Measurements from ENCODE around the gene FLII. TPM values are rescaled to one million over a fixed set of nuclear protein-coding genes. Genes with fewer than 3 reads are reported as not detected.
"Not testable (repeated sequence)": the region's sequence is repeated elsewhere in the genome, so short reads cannot be mapped to it uniquely, and the experiment has no call there.

FLII gene
- total RNA-seq, 1 experiment from 2014 or later, result 343 TPM

DNA sequence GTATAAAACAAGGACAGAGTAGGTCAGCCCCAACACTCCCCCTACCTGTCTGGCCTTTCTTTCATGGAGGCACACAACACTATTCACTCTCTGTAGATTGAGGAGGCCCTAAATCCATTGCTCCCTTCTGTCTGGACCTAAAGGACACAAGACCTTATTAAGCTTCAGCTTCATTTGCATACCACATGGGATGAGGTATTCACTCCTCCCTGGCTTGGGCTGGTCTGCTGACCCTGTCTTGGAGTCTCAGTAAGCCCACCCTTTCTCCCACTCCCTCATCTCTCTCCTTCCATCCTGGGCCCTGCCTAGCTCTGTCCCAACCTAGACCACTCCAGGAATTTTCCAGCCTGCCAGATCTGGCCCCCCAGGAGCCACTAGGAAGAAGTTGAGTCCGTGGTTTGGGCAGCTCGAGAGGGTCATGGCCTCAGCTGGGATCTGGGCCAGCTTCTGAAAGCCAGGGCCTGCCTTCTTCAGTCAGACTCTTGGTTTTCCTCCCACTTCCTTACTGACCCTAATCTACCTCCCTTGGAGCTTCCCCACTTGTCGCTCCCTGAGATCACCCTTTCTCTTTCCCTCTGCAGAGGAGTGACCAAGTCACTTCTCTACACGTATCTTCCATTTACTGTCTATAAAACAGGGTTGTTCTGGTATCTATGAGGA, 39.7 kb downstream of the FLII start:
- Mint-ChIP-seq H3K4me3 (ENCODE audit: unreplicated experiment) (no peak overlapping the region), H3K4me1 (ENCODE audit: low read depth, unreplicated experiment) (no peaks in the 10 kb centered on the region), H3K27me3 (ENCODE audit: insufficient read depth, unreplicated experiment) (no peaks in the 10 kb centered on the region), H3K36me3 (ENCODE audit: insufficient read depth, unreplicated experiment) (no peaks in the 10 kb centered on the region), H3K9me3 (ENCODE audit: unreplicated experiment) (no peaks in the 10 kb centered on the region), H3K27ac (ENCODE audit: unreplicated experiment) (no peak overlapping the region)
- TF ChIP-seq, protein P1, sequence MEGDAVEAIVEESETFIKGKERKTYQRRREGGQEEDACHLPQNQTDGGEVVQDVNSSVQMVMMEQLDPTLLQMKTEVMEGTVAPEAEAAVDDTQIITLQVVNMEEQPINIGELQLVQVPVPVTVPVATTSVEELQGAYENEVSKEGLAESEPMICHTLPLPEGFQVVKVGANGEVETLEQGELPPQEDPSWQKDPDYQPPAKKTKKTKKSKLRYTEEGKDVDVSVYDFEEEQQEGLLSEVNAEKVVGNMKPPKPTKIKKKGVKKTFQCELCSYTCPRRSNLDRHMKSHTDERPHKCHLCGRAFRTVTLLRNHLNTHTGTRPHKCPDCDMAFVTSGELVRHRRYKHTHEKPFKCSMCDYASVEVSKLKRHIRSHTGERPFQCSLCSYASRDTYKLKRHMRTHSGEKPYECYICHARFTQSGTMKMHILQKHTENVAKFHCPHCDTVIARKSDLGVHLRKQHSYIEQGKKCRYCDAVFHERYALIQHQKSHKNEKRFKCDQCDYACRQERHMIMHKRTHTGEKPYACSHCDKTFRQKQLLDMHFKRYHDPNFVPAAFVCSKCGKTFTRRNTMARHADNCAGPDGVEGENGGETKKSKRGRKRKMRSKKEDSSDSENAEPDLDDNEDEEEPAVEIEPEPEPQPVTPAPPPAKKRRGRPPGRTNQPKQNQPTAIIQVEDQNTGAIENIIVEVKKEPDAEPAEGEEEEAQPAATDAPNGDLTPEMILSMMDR (IDR thresholded peaks at IDR 0.05; ENCODE audit: insufficient read depth in 1 of 2, low read depth in 1 of 2, low read length in 1 of 2, severe bottlenecking in 1 of 2, unreplicated experiment in 1 of 2), result no peak
- intact Hi-C loops (cut with micrococcal nuclease; ENCODE audit: unreplicated experiment), result no loop called here
- no TSS peak for BruUV-seq (replicated peaks)
- Histone ChIP-seq H3K36me3 (ENCODE audit: control insufficient read depth, insufficient read depth, low read length) (no peaks in the 10 kb centered on the region), H3K4me3 (ENCODE audit: low read depth, low read length) (no peak overlapping the region), H3K9me3 (no peaks in the 10 kb centered on the region), H3K27me3 (replicated peaks; ENCODE audit: control insufficient read depth, insufficient read depth, low read length) (no peaks in the 10 kb centered on the region), H3K4me1 (no peaks in the 10 kb centered on the region)
- no peak for DNase-seq
- POLR2A ChIA-PET, result no interaction called here
- CTCF ChIA-PET, result interaction anchor here (1.0 to 1.3 kb wide), 2 partner anchors 16 to 76 kb away, joined by 3 read pairs; no protein-coding TSS in a partner anchor

GRCh38 chr17:18217412-18218015, 41.0 kb downstream of the FLII start:
- intact Hi-C loops (cut with micrococcal nuclease; ENCODE audit: unreplicated experiment), result no loop called here

GRCh38 chr17:18216906-18217305, 41.6 kb downstream of the FLII start:
- H3K4me3 ChIP-seq (ENCODE audit: low read depth, low read length); POLR2A ChIA-PET; BruUV-seq (replicated peaks); H3K9me3 ChIP-seq; H3K9me3 Mint-ChIP-seq (ENCODE audit: unreplicated experiment); H3K4me1 Mint-ChIP-seq (ENCODE audit: low read depth, unreplicated experiment); H3K27me3 ChIP-seq (replicated peaks; ENCODE audit: control insufficient read depth, insufficient read depth, low read length); H3K27ac Mint-ChIP-seq (ENCODE audit: unreplicated experiment); H3K36me3 Mint-ChIP-seq (ENCODE audit: insufficient read depth, unreplicated experiment); H3K4me3 Mint-ChIP-seq (ENCODE audit: unreplicated experiment); H3K27me3 Mint-ChIP-seq (ENCODE audit: insufficient read depth, unreplicated experiment); intact Hi-C loops (cut with micrococcal nuclease; ENCODE audit: unreplicated experiment); H3K36me3 ChIP-seq (ENCODE audit: control insufficient read depth, insufficient read depth, low read length); H3K4me1 ChIP-seq; DNase-seq: not testable (repeated sequence)
- CTCF ChIA-PET, result interaction anchor here (0.7 to 1.0 kb wide), 2 partner anchors 27 to 100 kb away, joined by 3 to 4 read pairs; no protein-coding TSS in a partner anchor

More at GRCh38 chr17:18217412-18218015, 41.0 kb downstream of the FLII start:
- ChIA-PET CTCF (interaction anchor here (0.7 to 1.3 kb wide), 3 partner anchors 14 to 99 kb away, joined by 3 to 4 read pairs (median 3); no protein-coding TSS in a partner anchor), POLR2A (no interaction called here)
- H3K9me3 ChIP-seq, result no peaks in the 10 kb centered on the region
- H3K9me3 Mint-ChIP-seq (ENCODE audit: unreplicated experiment), result no peaks in the 10 kb centered on the region
- BruUV-seq (replicated peaks), result no TSS peak
- no peak overlapping the region for H3K4me3 ChIP-seq (ENCODE audit: low read depth, low read length)
- no peaks in the 10 kb centered on the region for H3K27me3 ChIP-seq (replicated peaks; ENCODE audit: control insufficient read depth, insufficient read depth, low read length)
- H3K36me3 ChIP-seq (ENCODE audit: control insufficient read depth, insufficient read depth, low read length), result no peaks in the 10 kb centered on the region
- DNase-seq, result peak; percentile 80 to 85
- no peak overlapping the region for H3K27ac Mint-ChIP-seq (ENCODE audit: unreplicated experiment)
- no peaks in the 10 kb centered on the region for H3K27me3 Mint-ChIP-seq (ENCODE audit: insufficient read depth, unreplicated experiment)
- no peaks in the 10 kb centered on the region for H3K36me3 Mint-ChIP-seq (ENCODE audit: insufficient read depth, unreplicated experiment)
- TF ChIP-seq, protein P1 (IDR thresholded peaks at IDR 0.05; ENCODE audit: insufficient read depth in 1 of 2, low read depth in 1 of 2, low read length in 1 of 2, severe bottlenecking in 1 of 2, unreplicated experiment in 1 of 2), result peak; percentile 93 to 97
- H3K4me1 Mint-ChIP-seq (ENCODE audit: low read depth, unreplicated experiment), result no peaks in the 10 kb centered on the region
- H3K4me3 Mint-ChIP-seq (ENCODE audit: unreplicated experiment), result no peak overlapping the region
- no peaks in the 10 kb centered on the region for H3K4me1 ChIP-seq
